ENCODE measurements around the gene HHIPL2. TPM values are rescaled to one million over a fixed set of nuclear protein-coding genes. Genes with fewer than 3 reads are reported as not detected.
"Not testable (repeated sequence)": the region's sequence is repeated elsewhere in the genome, so short reads cannot be mapped to it uniquely, and the experiment has no call there.

Gene HHIPL2
- total and polyA plus RNA-seq, 7 donors: 0.04 TPM; not detected in 5

GRCh38 chr1:222521299-222522104, 26.4 kb downstream of the HHIPL2 start:
- Histone ChIP-seq H3K4me3 (no peak overlapping the region), H3K27me3 (ENCODE audit: insufficient read depth in 3 of 3, low read length in 2 of 3) (no peaks in the 10 kb centered on the region), H3K9me3 (no peaks in the 10 kb centered on the region), H3K36me3 (ENCODE audit: insufficient read depth in 1 of 2, low read depth in 1 of 2) (no peaks in the 10 kb centered on the region), H3K27ac (no peak overlapping the region), H3K4me1 (no peaks in the 10 kb centered on the region)
- intact Hi-C loops (cut with DNase I): no loop called here
- 68 to 75% (median 72%) methylated on average over 7 of the region's 7 CpGs for WGBS, 3 donors
- TF ChIP-seq CTCF (IDR thresholded peaks at IDR 0.05): no peak
- no peak for ATAC-seq
- no peak for DNase-seq

DNA sequence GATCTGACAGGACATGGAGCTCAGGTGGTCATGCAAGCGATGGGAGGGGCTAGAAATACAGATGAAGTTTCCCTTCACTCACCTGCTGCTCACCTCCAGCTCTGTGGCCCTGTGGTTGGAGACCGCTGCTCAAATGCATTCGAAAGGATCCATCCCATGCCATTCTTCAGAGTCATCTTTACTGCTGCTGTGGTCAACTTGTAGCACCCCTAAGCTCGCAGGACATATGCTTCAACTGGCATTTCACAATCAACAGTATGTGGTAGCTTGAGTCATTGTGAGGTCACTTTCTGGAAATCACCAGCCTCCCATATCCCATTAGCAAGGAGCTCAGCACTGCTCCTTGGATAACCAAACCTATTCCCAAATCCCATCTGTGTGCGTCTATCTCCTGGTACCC, 58.4 kb downstream of the HHIPL2 start:
- intact Hi-C loops (cut with DNase I); H3K4me1 ChIP-seq; H3K27me3 ChIP-seq (ENCODE audit: insufficient read depth in 3 of 3, low read length in 2 of 3); DNase-seq; H3K36me3 ChIP-seq (ENCODE audit: insufficient read depth in 1 of 2, low read depth in 1 of 2); H3K27ac ChIP-seq; H3K9me3 ChIP-seq; ATAC-seq; H3K4me3 ChIP-seq: not testable (repeated sequence)
- WGBS, 3 donors: 96 to 98% (median 98%) methylated on average over 4 of the region's 5 CpGs

- 92% methylated on average over 4 of the region's 27 CpGs; no CpG with 5 or more reads in 2 of the 3 donors for WGBS, 3 donors
- intact Hi-C loops (cut with DNase I); H3K4me3 ChIP-seq; H3K9me3 ChIP-seq; ATAC-seq; DNase-seq; H3K27ac ChIP-seq; H3K36me3 ChIP-seq (ENCODE audit: insufficient read depth in 1 of 2, low read depth in 1 of 2); H3K27me3 ChIP-seq (ENCODE audit: insufficient read depth in 3 of 3, low read length in 2 of 3); H3K4me1 ChIP-seq: not testable (repeated sequence)
Observed at GRCh38 chr1:222487774-222488173, 60.1 kb downstream of the HHIPL2 start.

DNA sequence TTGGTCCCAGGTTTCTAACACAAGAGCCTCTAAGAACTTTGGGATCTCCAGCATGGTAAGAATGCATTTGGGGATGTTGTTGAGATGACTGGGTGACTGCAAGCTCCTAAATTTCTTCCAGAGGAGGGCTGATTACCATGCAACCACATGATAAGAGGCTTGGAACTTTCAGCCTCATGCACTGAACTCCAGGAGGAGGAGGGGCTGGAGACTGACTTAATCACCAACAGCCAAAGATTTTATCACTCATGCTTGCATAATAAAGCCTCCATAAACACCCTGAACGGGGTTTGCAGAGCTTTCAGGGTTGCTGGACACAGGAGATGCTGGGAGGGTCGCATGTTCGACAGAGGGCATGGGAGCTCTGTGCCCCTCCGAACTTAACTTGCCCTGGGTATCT, 63.9 kb downstream of the HHIPL2 start:
- H3K4me1 ChIP-seq; DNase-seq; ATAC-seq; H3K27ac ChIP-seq; H3K4me3 ChIP-seq; H3K9me3 ChIP-seq; intact Hi-C loops (cut with DNase I); H3K36me3 ChIP-seq (ENCODE audit: insufficient read depth in 1 of 2, low read depth in 1 of 2); H3K27me3 ChIP-seq (ENCODE audit: insufficient read depth in 3 of 3, low read length in 2 of 3): not testable (repeated sequence)
- WGBS, 3 donors: 27 to 59% (median 50%) methylated on average over 1 to 4 of the region's 4 CpGs

- DNase-seq; H3K27ac ChIP-seq; H3K9me3 ChIP-seq; intact Hi-C loops (cut with DNase I); H3K27me3 ChIP-seq (ENCODE audit: insufficient read depth in 3 of 3, low read length in 2 of 3); H3K36me3 ChIP-seq (ENCODE audit: insufficient read depth in 1 of 2, low read depth in 1 of 2); ATAC-seq; H3K4me3 ChIP-seq; H3K4me1 ChIP-seq: not testable (repeated sequence)
- WGBS, 3 donors: 81 to 87% (median 81%) methylated on average over 5 of the region's 7 CpGs
Observed at GRCh38 chr1:222479567-222479966, 68.3 kb downstream of the HHIPL2 start.

DNA sequence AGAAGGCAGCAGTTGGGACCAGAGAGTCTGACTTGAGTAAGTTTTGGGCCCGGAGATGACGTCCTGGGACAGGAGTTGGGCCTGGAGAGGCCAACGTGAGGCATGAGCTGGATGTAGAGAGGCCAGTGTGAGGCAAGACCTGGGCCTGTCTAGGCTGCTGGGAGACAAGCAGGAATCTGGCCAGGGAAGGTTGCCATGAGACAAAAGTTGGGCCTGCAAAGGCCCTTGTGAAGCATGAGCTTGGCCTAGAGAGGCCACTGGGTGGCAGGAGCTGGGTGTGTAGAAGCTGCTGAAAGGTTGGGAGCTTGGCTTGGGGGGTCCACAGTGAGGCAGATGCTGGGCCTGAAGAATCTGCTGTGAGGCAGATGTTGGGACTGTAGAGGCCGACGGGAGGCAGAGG, 71.5 kb downstream of the HHIPL2 start:
- H3K27me3 ChIP-seq (ENCODE audit: insufficient read depth in 3 of 3, low read length in 2 of 3); DNase-seq; H3K4me3 ChIP-seq; H3K36me3 ChIP-seq (ENCODE audit: insufficient read depth in 1 of 2, low read depth in 1 of 2); H3K9me3 ChIP-seq; intact Hi-C loops (cut with DNase I); H3K4me1 ChIP-seq; H3K27ac ChIP-seq; ATAC-seq: not testable (repeated sequence)
- WGBS, 3 donors: 85 to 91% (median 88%) methylated on average over 5 of the region's 5 CpGs

- H3K9me3 ChIP-seq; intact Hi-C loops (cut with DNase I); H3K27me3 ChIP-seq (ENCODE audit: insufficient read depth in 3 of 3, low read length in 2 of 3); ATAC-seq; H3K4me1 ChIP-seq; H3K36me3 ChIP-seq (ENCODE audit: insufficient read depth in 1 of 2, low read depth in 1 of 2); H3K27ac ChIP-seq; H3K4me3 ChIP-seq; DNase-seq: not testable (repeated sequence)
- WGBS, 3 donors: 91 to 96% (median 94%) methylated on average over 15 to 17 of the region's 17 CpGs
Observed at GRCh38 chr1:222473717-222474116, 74.2 kb downstream of the HHIPL2 start.

GRCh38 chr1:222472776-222473540, 74.9 kb downstream of the HHIPL2 start:
- H3K4me1 ChIP-seq; DNase-seq; H3K27ac ChIP-seq; H3K27me3 ChIP-seq (ENCODE audit: insufficient read depth in 3 of 3, low read length in 2 of 3); intact Hi-C loops (cut with DNase I); H3K4me3 ChIP-seq; H3K36me3 ChIP-seq (ENCODE audit: insufficient read depth in 1 of 2, low read depth in 1 of 2); ATAC-seq; H3K9me3 ChIP-seq: not testable (repeated sequence)
- WGBS, 3 donors: 95 to 97% (median 96%) methylated on average over 25 to 32 of the region's 33 CpGs

All from psoas muscle (tissue), 8 donors.